ENCODE measurements around the gene PRRX2. TPM values are rescaled to one million over a fixed set of nuclear protein-coding genes. Genes with fewer than 3 reads are reported as not detected.
A peak's percentile ranks its signal among the peaks of the same experiment; 100 is the strongest.

The PRRX2 gene
- total RNA-seq, 1 donor from 2014 or later, result not detected

DNA sequence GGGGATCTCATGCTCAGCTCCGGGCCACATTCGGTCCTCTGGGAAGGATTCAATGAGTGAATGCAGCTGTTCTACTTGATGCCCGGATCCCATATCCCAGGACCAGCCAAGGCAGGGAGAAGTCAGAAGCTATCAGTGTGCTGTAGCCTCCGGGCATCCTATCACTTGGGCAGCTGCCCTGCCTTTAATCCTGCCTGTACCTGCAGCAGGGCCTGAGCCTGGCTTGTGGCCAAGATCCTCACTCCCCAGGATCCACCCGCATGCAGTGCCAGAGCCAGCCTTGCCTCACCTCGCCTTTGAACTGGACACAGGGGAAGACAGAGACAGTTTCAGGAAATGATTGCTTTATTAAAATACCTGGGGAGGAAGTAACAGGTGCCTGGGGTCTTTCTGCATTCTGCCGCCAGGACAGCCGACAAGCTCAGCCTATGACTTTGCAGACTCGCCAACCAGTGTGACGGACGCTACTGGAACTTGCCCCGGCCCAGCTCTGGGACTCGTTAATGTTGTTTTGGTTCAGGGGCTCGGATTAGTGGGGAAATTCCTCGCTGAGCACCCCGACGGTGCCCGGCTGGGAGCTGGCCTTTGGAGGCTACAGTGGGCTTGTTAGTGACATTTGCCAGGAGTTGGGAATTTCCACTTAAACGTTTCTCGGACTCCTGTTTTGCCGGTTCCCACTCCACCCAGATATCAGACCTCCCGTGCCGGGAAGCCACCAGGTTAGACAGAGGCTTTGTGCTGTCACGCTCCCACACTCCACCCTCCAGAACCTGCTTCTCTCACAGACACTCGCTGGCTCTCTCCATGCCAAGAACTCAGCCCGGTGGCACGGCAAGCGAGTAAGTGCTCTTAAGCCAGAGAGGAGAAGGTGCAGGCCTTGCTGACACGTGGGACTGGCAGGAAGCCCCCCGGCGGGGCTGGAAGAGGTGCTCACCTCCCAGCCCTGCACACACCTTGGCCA, 86.7 kb downstream of the PRRX2 start:
- POLR2A ChIA-PET, result no interaction called here
- no peak for DNase-seq
- H3K27ac Mint-ChIP-seq, result no peak overlapping the region
- CTCF ChIA-PET, result no interaction called here
- peaks cover 6% of the 10 kb centered on the region for H3K4me1 Mint-ChIP-seq
- peaks cover 26% of the 10 kb centered on the region for H3K27me3 Mint-ChIP-seq
- intact Hi-C loops (cut with micrococcal nuclease), result no loop called here
- no peaks in the 10 kb centered on the region for H3K9me3 Mint-ChIP-seq
- no peak for TF ChIP-seq CTCF (IDR thresholded peaks at IDR 0.05)
- no peak for ATAC-seq (ENCODE audit: low read depth)
- no peak overlapping the region for H3K4me3 Mint-ChIP-seq
- no peaks in the 10 kb centered on the region for H3K36me3 Mint-ChIP-seq (ENCODE audit: low read depth)

DNA sequence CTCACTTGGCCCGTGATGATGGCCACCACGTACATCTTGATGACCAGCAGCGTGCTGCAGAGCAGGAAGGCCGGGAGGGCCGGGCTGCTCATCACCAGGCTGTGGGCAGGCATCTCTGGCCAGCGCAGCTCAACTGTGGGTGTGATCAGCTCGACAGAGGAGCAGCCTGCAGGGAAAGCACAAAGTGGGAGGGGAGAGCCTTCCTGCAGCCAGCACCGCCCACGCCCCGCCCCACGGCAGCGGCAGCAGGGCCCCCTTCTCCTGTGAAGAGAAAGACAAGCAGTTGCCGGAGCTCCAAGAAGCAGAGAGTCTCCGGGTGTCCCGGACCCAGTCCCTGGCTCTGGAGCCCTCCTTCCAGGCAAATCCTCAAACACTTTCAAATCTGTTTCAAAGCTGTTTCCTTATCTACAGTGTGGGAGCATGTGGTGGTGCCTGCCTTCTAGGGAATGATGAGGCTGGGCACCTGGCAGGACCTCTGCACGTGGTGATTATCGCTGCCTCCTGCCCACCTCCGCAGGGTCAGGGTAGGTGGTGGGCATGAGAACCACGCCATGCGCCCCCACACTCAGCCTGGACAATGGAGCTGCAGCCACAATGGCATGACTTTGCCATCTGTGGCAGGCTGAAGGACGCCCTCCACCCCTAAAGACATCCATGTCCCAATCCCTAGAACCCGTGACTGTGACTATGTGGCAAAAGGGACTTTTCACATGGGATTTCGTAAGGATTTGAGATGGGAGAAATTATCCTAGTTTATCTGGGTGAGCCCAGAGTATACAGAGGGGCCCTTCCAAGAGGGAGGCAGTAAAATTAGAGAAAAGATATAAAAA, 87.7 kb downstream of the PRRX2 start, which contains the start of gene PTGES:
Gene PTGES, minus strand, starts transcription at position 143 of the 830 bp plus-strand sequence. Its CDS starts 30 bp downstream, at position 113.
- H3K9me3 Mint-ChIP-seq, result no peaks in the 10 kb centered on the region
- ChIA-PET CTCF (no interaction called here), POLR2A (interaction anchor here (0.6 kb wide), 1 partner anchor 15 kb away, joined by 3 read pairs; no protein-coding TSS in a partner anchor)
- H3K27ac Mint-ChIP-seq, result no peak within 1 kb of the TSS
- peak; percentile 54 for ATAC-seq (ENCODE audit: low read depth)
- H3K36me3 Mint-ChIP-seq (ENCODE audit: low read depth), result no peaks in the 10 kb centered on the region
- TF ChIP-seq CTCF (IDR thresholded peaks at IDR 0.05), result no peak
- intact Hi-C loops (cut with micrococcal nuclease), result no loop called here
- H3K27me3 Mint-ChIP-seq, result peaks cover 28% of the 10 kb centered on the region
- DNase-seq, result no peak
- peaks cover 13% of the 10 kb centered on the region for H3K4me1 Mint-ChIP-seq
- H3K4me3 Mint-ChIP-seq, result no peak within 1 kb of the TSS

DNA sequence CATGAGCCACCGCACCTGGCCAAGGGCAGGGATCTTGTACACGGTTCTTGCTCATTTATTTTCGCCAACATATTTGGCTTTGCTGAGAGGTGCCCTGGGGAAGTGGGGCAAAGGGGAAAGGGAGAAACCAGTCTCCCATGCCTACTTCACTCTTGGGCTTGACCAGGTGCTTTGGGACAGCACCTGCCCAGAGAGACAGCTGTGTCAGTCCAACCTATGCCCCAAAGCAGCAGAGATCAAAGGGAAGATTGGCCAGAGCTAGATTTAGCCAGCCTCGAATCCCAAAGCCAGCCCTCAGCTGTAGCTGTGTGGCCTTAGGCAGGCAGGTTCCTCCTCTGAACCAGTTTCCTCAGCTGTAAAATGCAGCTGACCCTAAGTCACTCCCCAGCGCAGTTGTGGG, 89.7 kb downstream of the PRRX2 start:
- CTCF ChIA-PET, result no interaction called here

DNA sequence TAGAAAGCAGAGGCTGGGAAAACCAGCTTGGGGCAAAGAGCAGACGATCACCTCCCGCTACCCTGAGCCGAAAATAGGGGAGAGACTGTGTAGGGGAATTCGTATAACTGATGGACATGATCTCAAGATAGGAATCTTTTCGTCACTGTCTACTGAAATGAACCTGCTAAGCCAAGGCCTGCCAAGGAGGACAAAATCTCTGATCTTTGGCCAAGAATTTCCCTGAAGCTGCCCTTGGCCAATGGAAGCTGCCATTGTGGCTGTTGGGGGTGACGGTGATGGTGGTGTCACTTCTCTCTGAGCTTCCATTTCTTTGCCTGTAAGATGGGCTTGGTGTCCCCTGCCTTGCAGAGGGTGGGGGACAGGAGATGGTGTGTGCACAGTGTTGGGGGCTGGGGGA, 90.7 kb downstream of the PRRX2 start:
- Mint-ChIP-seq H3K27ac (no peak overlapping the region), H3K4me1 (peaks cover 14% of the 10 kb centered on the region), H3K36me3 (ENCODE audit: low read depth) (no peaks in the 10 kb centered on the region), H3K4me3 (no peak overlapping the region), H3K27me3 (peaks cover 37% of the 10 kb centered on the region), H3K9me3 (no peaks in the 10 kb centered on the region)
- ChIA-PET CTCF (no interaction called here), POLR2A (no interaction called here)
- no peak for TF ChIP-seq CTCF (IDR thresholded peaks at IDR 0.05)
- intact Hi-C loops (cut with micrococcal nuclease), result no loop called here
- no peak for DNase-seq
- no peak for ATAC-seq (ENCODE audit: low read depth)

More for the DNA sequence above, 89.7 kb downstream of the PRRX2 start:
- Mint-ChIP-seq H3K36me3 (ENCODE audit: low read depth) (no peaks in the 10 kb centered on the region), H3K4me1 (peaks cover 14% of the 10 kb centered on the region), H3K27me3 (peaks cover 37% of the 10 kb centered on the region), H3K9me3 (no peaks in the 10 kb centered on the region), H3K27ac (no peak overlapping the region), H3K4me3 (no peak overlapping the region)
- POLR2A ChIA-PET, result interaction anchor here (0.5 kb wide), 1 partner anchor 636 kb away, joined by 3 read pairs; no protein-coding TSS in a partner anchor
- no peak for TF ChIP-seq CTCF (IDR thresholded peaks at IDR 0.05)
- intact Hi-C loops (cut with micrococcal nuclease), result no loop called here
- DNase-seq, result no peak
- no peak for ATAC-seq (ENCODE audit: low read depth)

GRCh38 chr9:129757045-129757444, 91.6 kb downstream of the PRRX2 start:
- H3K4me1 Mint-ChIP-seq, result peaks cover 14% of the 10 kb centered on the region
- DNase-seq, result no peak

More at GRCh38 chr9:129757045-129757444, 91.6 kb downstream of the PRRX2 start:
- no peak for ATAC-seq (ENCODE audit: low read depth)
- intact Hi-C loops (cut with micrococcal nuclease), result no loop called here
- POLR2A ChIA-PET, result no interaction called here
- no peak overlapping the region for H3K27ac Mint-ChIP-seq
- no peaks in the 10 kb centered on the region for H3K36me3 Mint-ChIP-seq (ENCODE audit: low read depth)
- CTCF ChIA-PET, result no interaction called here
- peaks cover 36% of the 10 kb centered on the region for H3K27me3 Mint-ChIP-seq
- no peaks in the 10 kb centered on the region for H3K9me3 Mint-ChIP-seq
- no peak for TF ChIP-seq CTCF (IDR thresholded peaks at IDR 0.05)
- H3K4me3 Mint-ChIP-seq, result no peak overlapping the region
